GM10248 (cell line): Measurements from ENCODE around the gene AFAP1.

ENCODE experiments used
- CTCF ChIA-PET: fragments of 300-600 bp; sonication (Branson Sonifier 250); formaldehyde crosslinking; extraction: SDS; loops from one replicate; lab custom pipeline; 2021; ENCODE audit warnings: antibody characterized with exemption; lab: Yijun Ruan, JAX
- POLR2A ChIA-PET: fragments of 350-650 bp; sonication (Branson Sonifier 250); formaldehyde crosslinking; extraction: SDS; loops from one replicate; lab custom pipeline; 2020; ENCODE audit warnings: antibody characterized with exemption; lab: Yijun Ruan, JAX
- DNase-seq: peaks from one replicate; pipeline ENCODE4 v3.0.0; 2012; ENCODE audit errors: extremely low spot score
- CTCF ChIP-seq: IDR thresholded peaks from 2 replicates; pipeline ENCODE4 v1.5.1; 2012; ENCODE audit warnings: mild to moderate bottlenecking, low read depth; ENCODE audit errors: extremely low read depth, missing control alignments, control extremely low read depth

Gene AFAP1

GRCh38 chr4:7717946-7718490 is 221.6 kb downstream of the AFAP1 start:
- TF ChIP-seq CTCF: no peak
- no peak for DNase-seq
- CTCF ChIA-PET: no interaction called here
- POLR2A ChIA-PET: no interaction called here

- ChIA-PET POLR2A (no interaction called here), CTCF (no interaction called here)
- TF ChIP-seq CTCF: no peak
- DNase-seq: no peak
Measured at GRCh38 chr4:7717161-7717560, 222.5 kb downstream of the AFAP1 start.

- no peak for TF ChIP-seq CTCF
- POLR2A ChIA-PET: no interaction called here
- CTCF ChIA-PET: no interaction called here
Measured at GRCh38 chr4:7716010-7716721, 223.5 kb downstream of the AFAP1 start.

GRCh38 chr4:7715271-7716009 is 224.2 kb downstream of the AFAP1 start:
- POLR2A ChIA-PET: no interaction called here
- no peak for TF ChIP-seq CTCF
- DNase-seq: no peak
- CTCF ChIA-PET: no interaction called here

More at GRCh38 chr4:7716010-7716721, 223.5 kb downstream of the AFAP1 start:
- no peak for DNase-seq

- CTCF ChIA-PET: interaction anchor here (0.8 to 1.0 kb wide), 2 partner anchors 8 to 523 kb away, joined by 3 read pairs; partner anchors contain the start of gene SORCS2
- no peak for DNase-seq
- POLR2A ChIA-PET: no interaction called here
- TF ChIP-seq CTCF: no peak
Measured at GRCh38 chr4:7714738-7715137, 224.9 kb downstream of the AFAP1 start.

- TF ChIP-seq CTCF: no peak
- CTCF ChIA-PET: interaction anchor here (0.8 to 1.0 kb wide), 2 partner anchors 9 to 522 kb away, joined by 3 read pairs; partner anchors contain the start of gene SORCS2
- POLR2A ChIA-PET: no interaction called here
- no peak for DNase-seq
Measured at GRCh38 chr4:7714176-7714575, 225.5 kb downstream of the AFAP1 start.
